GM18873 (cell line): ENCODE data around the gene GATA6.

Experiments used
- ATAC-seq: cut with Tn5 transposase; IDR thresholded peaks from one replicate; pipeline ENCODE4 v1.9.1; 2021; ENCODE audit warnings: mild to moderate bottlenecking, moderate library complexity, moderate number of reproducible peaks; ENCODE audit not compliant: unreplicated experiment, low FRiP score

Gene GATA6

GRCh38 chr18:22169011-22169888 is at the start of gene GATA6:
Gene GATA6 (plus strand): TSS chr18:22169589. CDS start chr18:22171145, 1,556 bp downstream.
- ATAC-seq: no peak

DNA sequence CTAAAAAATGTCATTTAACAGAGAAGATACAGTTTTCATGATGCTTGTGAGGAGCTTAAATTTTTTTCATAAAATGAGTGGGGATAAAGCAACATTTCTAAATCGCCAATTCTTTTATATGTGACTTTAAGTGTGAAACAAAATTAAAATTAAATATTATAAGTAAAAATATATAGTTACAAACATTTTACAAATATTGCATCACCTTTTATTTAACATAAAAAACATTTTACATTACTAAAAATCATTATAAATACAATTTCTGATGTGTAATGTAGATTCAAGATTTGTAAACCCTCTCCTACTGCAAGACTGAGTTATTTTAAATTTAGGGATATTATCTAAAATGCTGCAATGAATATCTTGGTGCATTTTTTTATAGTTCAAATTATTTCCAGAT is 44.4 kb upstream of the GATA6 start:
- no peak for ATAC-seq

DNA sequence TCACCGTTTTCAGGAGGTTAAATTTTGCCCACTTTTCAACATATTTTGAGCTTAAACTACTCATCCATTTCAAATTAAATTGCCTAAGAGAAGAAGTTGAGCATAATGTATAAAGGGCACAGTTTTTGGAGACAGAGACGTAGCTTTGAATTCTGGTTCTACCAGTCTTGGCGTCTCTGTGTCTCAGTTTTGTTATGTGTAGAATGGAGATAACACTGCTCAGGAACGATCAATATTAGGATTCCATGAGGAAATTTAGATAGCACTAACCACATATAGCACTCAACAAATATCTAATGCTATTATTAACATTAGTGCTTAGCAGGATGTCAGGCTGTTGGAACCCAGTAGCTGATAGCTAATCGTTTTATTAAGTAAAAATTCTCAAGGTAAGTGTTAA is 40.4 kb upstream of the GATA6 start:
- no peak for ATAC-seq

DNA sequence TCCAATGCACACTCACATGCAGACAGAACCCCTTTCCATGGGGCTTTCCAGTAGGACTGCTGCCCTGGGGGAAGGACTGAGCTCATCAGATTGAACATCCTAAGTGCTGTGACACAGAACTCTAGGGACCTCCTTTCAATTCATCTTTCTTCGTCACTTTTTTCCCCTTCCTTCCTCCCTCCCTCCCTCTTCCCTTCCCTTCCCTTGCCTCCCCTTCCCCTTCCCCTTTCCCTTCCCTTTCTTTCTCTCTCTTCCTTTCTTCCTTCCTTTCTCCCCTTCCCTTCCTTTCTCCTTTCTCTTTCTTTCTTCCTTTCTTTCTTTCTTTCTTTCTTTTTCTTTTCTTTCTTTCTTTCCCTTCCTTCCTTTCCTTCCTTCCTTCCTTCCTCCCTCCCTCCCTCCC is 39.6 kb upstream of the GATA6 start:
- ATAC-seq: no peak

- no peak for ATAC-seq
Observed at GRCh38 chr18:22132258-22132657, 37.1 kb upstream of the GATA6 start.

DNA sequence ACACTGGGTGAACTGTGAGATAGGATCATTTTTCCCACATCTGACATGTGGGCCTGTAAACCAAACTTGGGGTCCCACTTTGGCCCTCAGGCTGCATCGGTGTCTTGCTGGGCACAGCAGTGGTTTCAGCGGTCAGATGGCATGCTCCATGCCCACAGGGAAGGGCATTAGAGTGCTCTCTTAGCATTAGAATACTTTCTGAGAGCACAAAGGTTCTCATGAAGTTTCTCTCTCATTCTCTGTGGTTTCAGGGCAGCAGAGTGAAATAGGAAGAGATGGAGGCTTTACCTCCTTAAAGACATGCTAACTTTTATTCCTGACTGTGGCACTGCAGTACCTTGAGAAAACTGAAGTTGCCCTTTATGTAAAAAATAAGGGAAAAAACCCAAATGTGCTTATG is 36.6 kb upstream of the GATA6 start:
- ATAC-seq: no peak

DNA sequence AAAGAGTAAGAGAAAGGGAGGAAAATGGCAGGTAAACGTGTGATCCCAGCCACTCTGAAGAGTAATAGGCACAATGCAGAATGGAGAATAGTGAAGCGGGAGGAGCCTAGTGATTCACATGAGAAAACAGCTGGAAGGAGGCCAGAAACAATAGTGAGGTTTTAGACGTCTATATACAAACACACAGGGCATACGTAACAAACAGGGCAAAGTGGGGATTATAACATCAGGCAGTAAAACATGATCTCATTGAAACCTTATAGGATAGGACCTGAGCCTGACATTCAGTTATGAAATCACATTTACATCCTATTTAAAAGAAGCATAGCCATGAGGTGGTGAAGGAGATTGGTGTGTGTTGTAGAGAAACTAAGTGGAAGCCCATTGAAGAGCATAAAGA is 33.0 kb upstream of the GATA6 start:
- no peak for ATAC-seq

DNA sequence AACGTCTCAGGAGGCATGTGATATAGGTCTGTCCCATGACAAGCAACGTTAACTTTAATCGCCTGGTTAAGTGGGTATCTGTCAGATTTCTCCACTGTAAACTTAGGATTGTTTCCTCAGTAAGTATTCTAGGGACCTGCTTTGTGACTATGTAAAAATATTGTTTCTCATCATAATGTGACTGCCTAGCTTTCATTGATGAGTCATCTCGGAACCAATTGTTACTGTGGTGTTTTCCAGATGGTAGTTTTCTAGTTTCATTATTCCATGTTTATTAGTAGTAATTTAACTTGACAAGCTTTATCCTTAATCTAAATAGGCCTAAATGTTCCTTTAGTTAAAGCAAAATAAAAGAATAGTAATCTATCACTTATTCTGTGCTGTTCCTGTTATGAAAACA is 28.2 kb upstream of the GATA6 start:
- ATAC-seq: no peak

DNA sequence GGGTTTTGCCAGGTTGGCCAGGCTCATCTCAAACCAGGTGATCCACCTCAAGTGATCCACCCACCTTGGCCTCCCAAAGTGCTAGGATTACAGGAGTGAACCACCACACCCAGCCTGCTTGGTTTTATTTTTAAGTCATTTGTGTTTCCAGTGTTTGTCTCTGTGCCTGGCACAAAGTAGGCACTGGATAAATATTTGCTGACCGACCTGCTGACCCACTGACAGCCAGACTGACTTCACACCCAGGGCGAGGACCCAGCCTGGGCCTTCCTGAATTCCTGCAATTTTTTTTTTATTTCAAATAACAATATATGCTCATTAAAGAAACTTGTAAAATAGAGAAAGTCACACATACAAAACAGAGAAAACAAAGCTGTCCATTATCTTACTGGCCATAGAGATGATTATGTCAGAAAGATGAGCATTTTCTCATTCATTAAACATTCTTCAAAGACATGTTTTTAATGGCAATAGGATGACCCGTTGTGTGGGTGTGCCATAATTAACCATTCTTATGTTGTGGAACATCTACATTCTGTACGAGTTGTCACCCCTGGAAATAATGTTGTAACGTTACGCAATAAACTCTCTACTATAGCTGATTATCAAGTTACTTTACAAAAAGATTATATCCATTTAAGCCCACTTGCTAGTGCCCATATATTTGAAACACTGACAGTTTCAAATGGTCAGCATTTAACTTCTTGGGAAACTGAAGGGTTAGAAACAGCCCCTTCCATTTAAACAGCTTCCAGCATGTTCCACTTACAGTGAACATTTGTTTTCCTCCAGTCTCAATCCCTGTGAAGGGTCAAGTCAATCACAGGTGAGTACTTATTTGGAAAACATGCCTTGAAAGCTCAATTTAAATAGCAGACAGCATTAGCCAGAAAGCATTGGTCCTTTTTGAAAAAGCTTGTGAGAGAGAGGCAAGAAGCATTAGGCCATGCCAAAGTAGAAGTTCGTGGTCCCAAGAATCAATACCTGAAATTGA is 25.7 kb upstream of the GATA6 start:
- no peak for ATAC-seq

DNA sequence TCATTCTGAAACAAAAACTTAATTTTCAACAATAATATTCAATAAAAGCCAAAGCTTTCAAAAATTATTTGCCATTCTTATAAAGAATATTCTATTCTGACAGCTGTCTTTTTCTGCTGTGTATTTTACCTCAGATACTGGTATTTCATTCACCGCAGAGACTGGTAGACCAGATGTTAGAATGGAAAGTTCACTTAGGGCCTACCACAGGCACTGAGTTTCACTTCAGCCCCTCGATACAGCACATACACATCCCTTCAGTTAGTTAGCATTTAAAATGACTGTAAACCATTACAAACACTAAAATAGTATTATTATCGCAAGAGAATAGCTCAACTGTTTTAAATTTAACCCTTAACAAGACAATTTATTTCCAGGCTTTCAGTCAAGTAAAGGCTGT is 24.2 kb upstream of the GATA6 start:
- no peak for ATAC-seq

GRCh38 chr18:22149710-22150109 is 19.7 kb upstream of the GATA6 start:
- no peak for ATAC-seq

- no peak for ATAC-seq
Observed at GRCh38 chr18:22152093-22152492, 17.3 kb upstream of the GATA6 start.

DNA sequence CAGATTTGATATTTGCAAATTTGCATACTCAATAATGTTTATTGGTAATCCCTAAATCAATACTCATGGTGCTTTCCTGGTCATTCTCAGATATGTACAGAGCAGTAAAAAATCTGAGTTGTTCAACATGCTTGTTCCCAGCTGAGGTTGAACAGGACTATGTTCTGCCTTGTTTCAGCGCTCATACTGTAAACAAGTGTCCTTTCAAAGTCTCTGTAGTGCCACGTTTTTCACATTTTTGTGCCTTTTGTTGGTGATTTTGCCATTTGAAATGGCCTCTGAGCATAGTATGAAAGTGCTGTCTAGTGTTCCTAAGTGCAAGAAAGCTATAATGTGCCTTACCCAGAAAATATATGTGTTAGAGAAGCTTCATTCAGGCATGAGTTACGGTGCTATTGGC is 16.0 kb upstream of the GATA6 start:
- ATAC-seq: no peak

DNA sequence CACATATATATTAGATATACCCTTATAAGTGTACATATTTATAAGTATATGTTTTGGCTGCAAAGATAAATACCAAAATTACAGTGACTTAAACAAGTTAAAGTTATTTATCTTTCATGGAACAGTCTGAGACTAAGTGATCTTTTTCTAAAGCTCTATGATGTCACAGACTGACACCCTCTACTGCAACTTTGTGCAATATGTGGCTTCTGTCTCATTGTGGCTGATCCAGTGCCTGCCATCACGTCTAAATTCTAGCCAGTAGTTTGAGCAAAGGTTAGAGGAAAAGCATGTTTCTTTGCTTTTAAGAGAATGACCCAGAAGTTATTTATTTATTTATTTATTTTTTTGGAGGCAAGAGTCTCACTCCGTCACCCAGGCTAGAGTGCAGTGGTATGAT is 13.8 kb upstream of the GATA6 start:
- no peak for ATAC-seq

- no peak for ATAC-seq
Observed at GRCh38 chr18:22159014-22159413, 10.4 kb upstream of the GATA6 start.

GRCh38 chr18:22161090-22161489 is 8.3 kb upstream of the GATA6 start:
- ATAC-seq: no peak

- ATAC-seq: no peak
Observed at GRCh38 chr18:22163416-22164161, 5.8 kb upstream of the GATA6 start.

- no peak for ATAC-seq
Observed at GRCh38 chr18:22164337-22165048, 4.9 kb upstream of the GATA6 start.

DNA sequence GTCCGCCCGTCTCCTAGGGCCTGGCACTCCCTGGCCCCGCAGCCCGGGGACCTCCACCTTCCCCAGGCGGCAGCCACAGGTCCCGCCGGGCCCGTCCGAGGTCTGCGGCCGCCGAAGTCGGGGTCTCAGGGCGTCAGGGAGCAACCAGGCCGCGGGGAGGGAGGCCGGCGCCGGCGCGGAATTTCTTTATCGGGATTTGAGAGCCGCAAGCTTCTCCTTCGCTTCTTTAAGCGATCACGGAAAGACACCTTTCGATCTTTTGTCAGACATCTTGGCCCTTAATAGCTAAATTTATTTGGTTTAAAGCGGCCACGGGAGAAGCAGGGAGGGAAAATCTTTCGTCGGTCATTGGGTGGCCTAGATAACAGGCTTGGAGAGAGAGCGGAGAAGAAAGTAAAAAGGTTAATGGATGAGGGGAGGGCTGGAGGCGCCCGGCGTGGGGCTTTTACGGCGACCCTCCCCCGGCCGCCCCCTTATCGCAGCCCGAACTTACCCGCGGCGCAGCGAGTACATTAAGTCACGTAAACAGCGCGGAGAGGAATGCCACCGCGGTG is 4.3 kb upstream of the GATA6 start:
- no peak for ATAC-seq

DNA sequence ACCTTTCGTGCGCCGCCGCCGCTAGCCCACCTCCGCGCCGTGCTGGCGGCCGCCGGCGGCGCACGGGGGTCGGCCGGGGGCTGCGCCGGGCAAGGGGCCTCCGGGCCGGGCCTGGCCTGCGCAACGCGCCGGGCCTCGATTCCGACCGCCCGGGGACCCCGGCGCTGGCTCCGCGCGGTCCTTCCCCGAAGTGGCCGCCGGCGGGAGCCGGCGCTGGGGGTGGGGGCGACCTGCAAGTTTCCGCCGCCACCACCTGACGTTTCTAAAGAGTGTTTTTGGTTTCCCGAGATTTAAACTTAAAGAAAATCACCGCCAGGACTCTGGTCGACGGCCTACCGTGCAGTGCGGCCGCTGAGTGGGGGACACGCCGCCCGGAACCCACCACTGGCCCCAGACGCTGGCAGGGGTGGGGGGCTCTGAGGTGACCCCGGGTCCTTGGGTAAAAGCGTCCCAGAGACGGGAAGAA is 3.8 kb upstream of the GATA6 start:
- no peak for ATAC-seq
